GM18502 (cell line): Measurements from ENCODE around the gene FBXL2.

ENCODE experiments used
- ATAC-seq: cut with Tn5 transposase; IDR thresholded peaks from one replicate; pipeline ENCODE4 v1.9.1; 2021; ENCODE audit warnings: mild to moderate bottlenecking; ENCODE audit not compliant: unreplicated experiment, poor library complexity

FBXL2 gene

GRCh38 chr3:33277193-33277882 is at the start of gene FBXL2:
FBXL2 (plus strand) TSS chr3:33277442; CDS start chr3:33277513, 71 bp downstream.
- peak; percentile 89 for ATAC-seq

GRCh38 chr3:33229066-33229465 is 48.2 kb upstream of the FBXL2 start:
- ATAC-seq = no peak

- ATAC-seq = no peak
Measured at GRCh38 chr3:33229947-33230346, 47.3 kb upstream of the FBXL2 start.

DNA sequence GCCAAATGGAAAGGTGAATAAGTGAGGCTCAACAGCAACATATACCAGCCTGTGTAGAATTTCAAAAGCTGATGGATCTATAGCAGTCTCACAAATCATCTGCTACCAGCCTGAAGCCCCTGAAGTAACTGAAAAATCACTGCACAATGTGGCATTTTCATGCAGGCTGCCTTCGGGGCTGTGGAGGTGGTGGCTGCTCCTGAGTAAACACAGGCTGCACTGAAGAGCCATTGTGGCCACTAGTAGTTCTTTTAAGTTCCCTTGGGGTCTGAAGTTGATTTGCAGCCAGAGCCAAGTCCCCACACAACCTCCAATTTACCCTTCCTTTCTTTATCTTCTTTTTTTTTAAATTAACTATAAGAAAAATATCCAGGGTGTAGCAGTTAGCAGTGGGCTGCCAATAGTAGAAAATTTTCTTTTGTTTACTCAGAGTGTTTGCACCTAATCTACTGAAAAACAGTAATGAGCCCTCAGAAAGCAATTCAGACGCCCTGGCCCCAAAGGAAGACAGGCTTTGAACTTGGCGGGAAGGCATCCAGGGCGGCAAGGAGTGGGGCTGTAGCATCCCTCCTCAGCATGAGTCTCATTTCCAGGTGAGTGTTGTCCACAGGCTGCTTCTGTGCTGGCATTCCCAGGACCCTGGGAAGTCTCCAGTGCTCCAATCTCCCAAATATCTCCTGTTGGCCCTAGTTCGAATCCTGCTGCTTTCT is 45.3 kb upstream of the FBXL2 start:
- ATAC-seq = no peak

DNA sequence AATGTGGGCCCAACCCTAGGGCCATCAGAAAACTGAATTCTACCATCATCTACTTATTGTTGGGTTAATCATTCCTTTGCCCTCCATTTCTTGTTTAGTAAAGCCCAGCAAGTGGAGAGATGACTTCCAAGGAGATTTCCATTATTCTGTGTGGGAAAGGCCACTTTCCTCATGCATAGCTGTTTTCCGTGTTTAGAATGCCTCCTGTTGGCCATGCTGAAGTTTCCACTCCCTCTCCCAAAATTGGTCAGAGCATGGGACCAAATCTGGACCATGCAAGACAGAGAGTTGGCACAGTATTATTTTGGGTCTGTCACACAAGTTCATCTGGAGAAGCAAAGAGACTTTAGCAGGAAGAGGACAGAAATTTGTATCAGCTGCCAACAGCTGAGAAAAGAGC is 43.4 kb upstream of the FBXL2 start:
- ATAC-seq = no peak

GRCh38 chr3:33236005-33236404 is 41.2 kb upstream of the FBXL2 start:
- ATAC-seq = no peak

DNA sequence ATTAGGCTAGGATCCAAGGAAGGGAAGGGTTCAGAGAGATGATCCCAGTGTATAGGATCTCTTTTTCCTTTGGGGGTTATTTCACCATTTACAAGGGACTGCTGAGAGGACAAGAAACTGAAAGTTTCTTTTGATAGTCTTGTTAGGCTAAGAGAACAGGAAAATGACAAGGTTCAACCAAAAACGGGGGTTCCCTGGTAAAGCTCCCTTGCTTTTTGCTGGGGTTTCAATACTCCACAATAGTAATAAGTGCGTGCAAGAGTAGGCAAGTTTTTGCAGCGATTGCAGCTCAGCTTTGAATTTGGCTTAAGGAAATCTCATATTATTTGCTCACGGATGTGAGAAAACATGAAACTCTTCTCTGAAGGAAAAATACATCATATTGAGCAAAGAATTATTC is 39.8 kb upstream of the FBXL2 start:
- ATAC-seq = no peak

DNA sequence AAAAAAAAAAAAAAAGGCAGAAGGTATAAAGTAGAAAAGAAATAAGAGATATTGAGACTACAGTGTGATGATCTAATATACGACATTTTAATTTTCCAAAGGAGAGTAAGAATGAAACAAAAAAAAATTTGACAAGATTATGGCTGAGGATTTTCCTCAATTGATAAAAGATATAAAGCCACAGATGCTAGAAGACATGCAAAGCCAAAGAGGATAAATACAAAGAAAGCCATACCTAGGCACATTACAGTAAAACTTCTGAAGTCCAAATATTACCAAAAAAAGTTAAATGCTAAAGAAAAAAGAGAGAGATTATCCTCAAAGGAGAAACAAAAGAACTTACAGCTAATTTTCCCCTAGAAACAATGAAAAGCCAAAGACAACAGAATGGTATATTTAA is 38.3 kb upstream of the FBXL2 start:
- no peak for ATAC-seq

DNA sequence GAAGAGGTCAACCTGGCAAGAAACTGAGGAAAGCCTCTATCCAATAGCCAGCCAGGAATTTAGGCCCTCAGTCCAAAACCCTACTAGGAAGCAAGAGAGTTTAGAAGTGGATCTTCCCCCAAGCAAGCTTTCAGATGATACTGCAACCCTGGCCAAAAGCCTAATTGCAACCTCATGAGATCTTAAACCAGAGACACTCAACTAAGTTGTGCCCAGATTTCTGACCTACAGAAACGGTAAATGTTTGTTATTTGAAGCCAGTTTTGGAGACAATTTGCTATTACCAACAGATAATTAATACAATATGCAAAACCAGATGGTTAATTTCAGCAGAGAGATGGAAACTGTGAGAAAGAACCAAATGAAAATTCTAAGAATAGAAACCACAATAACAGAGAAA is 37.0 kb upstream of the FBXL2 start:
- no peak for ATAC-seq

DNA sequence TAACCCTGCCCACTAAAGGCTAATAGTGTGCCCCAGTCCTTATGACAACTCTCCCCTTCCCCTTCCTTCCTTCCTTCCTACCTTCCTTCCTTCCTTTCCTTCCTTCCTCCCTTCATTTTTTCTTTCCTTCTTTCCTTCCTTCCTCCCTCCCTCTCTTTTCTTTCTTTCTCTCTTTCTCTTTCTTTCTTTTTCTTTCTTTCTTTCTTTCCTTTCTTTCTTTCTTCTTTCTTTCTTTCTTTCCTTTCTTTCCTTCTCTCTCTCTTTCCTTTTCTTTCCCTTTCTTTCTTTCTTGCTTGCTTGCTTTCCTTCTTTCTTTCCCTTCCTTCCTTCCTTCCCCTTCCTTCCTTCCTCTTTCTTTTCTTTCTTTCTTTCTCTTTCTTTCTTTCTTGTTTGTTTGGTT is 30.5 kb upstream of the FBXL2 start:
- ATAC-seq = no peak

DNA sequence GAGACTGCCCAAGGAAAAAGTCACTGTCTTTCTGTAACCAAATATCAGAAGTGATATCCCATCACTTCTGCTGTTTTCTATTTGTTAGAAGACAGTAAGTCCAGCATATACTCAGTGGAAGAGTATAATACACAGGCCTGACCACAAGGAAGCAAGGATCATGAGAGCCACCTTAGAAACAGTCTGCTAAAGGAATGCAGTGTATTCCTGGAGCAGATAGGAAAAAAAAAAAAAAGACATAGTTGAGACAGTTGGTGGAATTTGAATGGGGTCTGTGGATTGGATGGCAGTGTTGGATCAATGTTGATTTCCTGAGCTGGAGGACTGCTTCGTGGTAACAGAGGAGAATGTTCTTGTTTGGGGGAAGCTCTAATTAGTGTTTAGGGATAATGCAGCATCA is 26.5 kb upstream of the FBXL2 start:
- ATAC-seq = no peak

- ATAC-seq = no peak
Measured at GRCh38 chr3:33256249-33256648, 21.0 kb upstream of the FBXL2 start.

- ATAC-seq = no peak
Measured at GRCh38 chr3:33260104-33260503, 17.1 kb upstream of the FBXL2 start.

DNA sequence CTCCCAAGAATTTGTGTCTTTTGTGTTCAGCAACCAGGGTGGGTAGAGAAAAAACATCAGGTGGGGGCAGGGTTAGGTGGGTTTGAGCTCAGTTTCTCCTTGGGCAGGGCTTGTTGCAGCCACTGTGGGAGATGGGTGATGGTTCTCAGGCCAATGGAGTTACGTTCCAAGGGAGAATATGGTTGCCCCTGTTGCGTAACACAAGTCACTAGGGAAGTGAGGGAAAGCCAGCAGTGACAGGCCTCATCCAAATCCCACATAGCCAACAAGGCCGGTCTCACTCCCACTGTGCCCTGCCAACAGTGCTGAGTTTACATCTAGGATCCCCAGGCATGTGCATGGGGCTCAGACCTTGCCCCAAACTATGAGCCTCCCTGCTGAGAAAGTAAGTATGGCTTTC is 7.9 kb upstream of the FBXL2 start:
- no peak for ATAC-seq

DNA sequence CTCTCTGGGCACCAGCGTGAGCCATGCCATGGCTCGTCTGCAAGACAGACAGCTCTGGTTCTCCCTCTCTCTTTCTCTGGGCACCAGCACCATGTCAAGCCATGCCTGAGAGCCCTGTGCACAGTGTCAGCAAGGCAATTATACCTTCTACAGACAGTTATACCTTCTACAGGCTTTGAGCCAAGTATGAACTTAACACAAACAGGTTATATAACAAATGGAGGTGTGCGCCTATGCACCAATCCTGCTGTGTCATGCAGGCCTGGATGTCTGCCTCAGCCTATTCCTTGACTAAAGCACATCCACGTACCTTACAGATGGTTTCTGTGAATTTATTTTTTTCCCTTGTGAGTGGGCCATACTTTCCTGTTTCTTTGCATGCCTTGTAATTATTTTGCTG is 5.9 kb upstream of the FBXL2 start:
- ATAC-seq = no peak

DNA sequence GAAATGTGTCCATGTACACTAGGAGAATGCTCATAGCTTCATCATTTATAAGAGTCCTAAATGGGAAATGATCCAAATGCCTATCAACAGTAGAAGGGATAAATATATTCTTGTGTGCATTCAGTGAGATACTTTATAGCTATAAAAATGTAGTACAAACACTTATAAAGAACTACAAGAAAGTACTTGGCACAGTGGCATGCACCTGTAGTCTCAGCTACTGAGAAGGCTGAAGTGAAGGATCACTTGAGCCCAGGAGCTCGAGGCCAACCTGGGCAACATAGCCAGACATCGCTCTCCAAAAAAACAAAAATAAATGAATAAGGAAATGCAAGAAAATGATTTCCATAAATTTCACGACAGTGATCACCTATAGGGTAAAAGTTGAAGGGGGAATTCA is 3.6 kb upstream of the FBXL2 start:
- ATAC-seq = no peak

DNA sequence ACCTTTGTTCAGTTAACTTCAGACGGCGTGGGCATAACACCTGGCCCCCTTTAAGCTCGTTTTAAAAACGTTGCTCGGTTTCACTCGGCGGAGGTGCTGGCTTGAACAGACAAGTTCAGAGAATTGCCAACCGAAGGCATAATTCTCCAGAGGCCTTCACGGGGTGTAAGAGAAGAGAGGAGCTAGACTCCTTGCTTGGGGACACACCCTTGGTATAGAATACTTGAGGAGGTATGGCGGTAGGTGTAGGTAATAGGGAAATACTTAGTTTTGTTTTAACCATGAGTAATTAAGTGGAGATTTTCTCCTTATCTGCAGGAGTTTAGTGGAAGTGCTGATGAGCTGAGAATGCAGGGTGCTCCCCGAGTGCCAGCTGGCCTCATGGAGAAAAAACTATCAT is 921 bp downstream of the FBXL2 start:
- no peak for ATAC-seq

- ATAC-seq = no peak
Measured at GRCh38 chr3:33287672-33288282, 10.5 kb downstream of the FBXL2 start.

DNA sequence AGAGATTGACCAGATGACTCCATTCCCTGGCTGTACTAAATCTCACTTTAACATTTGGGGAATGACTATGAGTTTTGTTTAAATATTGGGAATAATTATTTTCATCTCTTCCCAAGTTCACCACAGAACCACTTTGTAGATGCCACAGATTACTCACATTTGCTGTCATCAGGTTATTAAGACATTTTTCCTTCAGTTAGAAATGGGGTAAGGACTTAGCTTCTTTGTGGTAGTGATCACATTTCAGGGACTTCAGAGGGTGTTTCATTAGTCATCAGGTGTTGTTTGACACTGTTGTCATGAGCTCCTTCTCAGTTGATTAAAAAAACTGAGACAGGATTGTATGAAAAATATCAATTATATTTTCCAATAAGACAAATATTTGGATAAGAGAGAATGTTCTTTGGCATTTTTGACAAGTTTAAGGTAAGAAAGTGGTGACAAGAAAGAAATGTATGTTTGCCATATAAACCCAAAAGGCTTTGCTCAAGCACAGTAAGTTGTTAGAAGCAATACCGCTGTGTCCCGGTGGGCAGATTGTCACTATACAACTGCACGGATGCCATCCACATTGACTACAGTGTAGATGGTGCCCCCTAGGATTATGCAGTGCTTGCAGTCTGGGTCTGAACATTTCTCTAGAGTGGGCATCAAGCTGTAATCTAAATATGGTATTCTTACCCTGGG is 22.3 kb downstream of the FBXL2 start:
- no peak for ATAC-seq

GRCh38 chr3:33312361-33312760 is 35.1 kb downstream of the FBXL2 start:
- no peak for ATAC-seq

DNA sequence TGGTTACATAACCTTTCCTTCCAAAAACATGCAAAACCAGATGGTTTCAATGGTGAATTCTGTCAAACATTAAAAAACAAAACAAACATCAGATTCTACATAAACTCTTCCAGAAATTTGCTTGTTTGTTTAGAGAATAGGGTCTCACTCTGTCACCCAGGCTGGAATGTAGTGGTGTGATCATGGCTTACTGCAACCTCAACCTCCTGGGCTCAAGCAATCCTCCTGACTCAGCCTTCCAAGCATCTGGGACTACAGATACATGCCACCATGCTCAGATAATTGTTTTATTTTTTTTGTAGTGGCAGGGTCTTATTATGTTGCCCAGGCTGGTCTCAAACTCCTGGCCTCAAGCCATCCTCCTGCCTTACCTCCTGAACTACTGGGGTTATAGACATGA is 36.1 kb downstream of the FBXL2 start:
- no peak for ATAC-seq
